HG03039 (cell line): ENCODE results near the gene FLRT1.

Experiments used
- ATAC-seq: cut with Tn5 transposase; IDR thresholded peaks from one replicate; pipeline ENCODE4 v1.9.1; 2021; ENCODE audit warnings: mild to moderate bottlenecking, moderate library complexity; ENCODE audit not compliant: unreplicated experiment

The FLRT1 gene

GRCh38 chr11:64005691-64006090, 30.0 kb upstream of the FLRT1 start:
- ATAC-seq, result no peak

GRCh38 chr11:64006398-64006797, 29.3 kb upstream of the FLRT1 start:
- no peak for ATAC-seq

DNA sequence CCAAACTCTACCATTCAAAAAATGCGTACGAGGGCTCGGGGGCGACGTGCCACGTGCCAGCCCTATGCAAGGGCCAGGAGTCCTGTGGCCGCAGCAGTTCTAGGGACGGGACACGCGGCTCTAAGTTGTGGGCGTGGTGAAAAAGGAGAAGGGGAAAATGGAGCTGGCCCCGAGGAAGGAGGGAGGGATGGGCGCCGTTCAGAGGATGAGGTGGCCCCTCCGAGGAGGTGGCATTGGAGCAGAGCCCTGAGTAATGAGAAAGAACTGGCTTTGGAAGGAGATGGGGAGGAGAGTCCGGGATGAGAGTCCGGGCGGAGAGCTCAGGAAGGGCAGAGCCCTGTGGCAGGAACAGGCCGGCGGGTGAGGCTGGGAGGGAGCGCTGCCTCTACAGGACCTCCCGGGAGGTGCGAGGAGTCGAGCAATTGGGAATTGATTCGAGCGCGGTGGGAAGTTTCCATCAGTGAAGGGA, 28.5 kb upstream of the FLRT1 start:
- ATAC-seq, result no peak

- no peak for ATAC-seq
These were observed 28.0 kb upstream of the FLRT1 start for GRCh38 chr11:64007629-64008282.

- ATAC-seq, result no peak
These were observed 27.3 kb upstream of the FLRT1 start for GRCh38 chr11:64008283-64008913.

GRCh38 chr11:64008914-64009633, 26.7 kb upstream of the FLRT1 start:
- ATAC-seq, result no peak

- no peak for ATAC-seq
These were observed 26.0 kb upstream of the FLRT1 start for GRCh38 chr11:64009710-64010109.

GRCh38 chr11:64010783-64011182, 24.9 kb upstream of the FLRT1 start:
- ATAC-seq, result no peak

DNA sequence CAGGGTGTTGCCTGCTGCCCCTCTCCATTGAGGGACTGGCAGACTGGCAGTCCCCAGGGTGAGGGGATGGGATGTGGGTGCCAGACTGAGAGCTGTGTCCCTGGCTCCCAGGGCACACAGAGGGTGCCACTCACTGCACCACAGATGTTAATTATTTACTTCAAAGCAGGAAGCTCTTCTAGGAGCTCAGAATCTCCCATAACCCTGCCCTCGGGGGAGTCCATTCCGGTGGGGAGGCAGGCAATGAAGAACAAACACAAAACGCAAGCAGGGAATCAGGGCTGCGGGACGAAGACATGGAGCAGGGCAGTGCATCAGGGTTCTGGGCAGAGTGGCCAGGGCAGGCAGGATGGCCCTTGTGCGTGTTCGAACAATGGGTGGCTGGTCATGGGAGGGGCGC, 24.4 kb upstream of the FLRT1 start:
- no peak for ATAC-seq

DNA sequence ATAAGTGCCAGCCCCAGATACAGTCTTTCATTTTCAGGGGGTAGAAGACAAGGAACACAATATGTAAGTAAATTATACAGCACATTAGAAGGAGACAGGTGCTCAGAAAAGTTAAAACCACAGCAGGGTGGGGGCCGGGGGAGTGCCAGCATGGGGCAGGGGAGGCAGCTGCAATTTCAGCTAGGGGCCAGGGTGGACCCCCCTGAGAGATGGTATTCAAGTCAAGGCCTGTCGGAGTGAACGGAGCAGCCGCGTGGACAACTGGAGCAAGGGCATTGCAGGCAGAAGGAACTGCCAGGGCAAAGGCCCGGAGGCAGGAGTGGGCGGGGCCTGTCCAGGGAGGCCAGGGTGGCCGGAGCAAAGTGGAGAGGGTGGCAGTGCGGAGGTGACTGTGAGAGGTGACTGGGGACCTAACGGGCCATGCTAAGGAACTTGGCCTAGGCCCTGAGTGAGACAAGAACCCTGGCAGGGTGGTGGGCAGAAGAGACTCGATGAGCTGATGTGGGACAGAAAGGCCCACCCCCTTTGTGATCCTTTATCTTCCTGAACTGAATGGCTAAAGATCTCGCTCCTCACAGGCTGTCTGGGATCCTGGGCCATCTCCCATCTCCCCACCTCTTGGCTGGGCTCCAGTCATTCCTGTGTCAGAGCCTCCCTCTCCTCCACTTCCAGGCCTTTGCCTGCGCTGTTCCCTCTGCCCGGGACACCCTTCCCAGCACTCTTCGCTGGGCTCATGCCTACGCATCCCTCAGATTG, 22.4 kb upstream of the FLRT1 start:
- ATAC-seq, result no peak

DNA sequence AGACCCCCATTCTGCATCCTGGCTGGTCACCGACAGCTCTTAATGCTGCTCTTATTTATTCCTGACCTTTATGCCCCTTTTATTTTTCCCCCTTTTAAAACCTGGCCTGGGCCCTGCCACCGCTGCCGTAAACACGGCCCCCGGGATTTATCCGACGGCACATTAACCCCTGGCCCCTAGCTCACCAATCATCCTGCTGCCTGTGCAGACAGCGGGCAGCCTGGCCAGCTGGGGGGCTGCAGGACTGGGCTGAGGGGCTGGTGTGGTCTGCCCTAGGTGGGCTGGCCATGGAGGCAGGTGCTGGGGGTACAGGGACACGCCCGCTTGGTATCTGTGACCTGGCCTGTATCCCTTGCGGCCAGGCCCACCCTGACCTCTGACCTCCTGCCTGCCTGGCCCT, 21.4 kb upstream of the FLRT1 start:
- no peak for ATAC-seq

DNA sequence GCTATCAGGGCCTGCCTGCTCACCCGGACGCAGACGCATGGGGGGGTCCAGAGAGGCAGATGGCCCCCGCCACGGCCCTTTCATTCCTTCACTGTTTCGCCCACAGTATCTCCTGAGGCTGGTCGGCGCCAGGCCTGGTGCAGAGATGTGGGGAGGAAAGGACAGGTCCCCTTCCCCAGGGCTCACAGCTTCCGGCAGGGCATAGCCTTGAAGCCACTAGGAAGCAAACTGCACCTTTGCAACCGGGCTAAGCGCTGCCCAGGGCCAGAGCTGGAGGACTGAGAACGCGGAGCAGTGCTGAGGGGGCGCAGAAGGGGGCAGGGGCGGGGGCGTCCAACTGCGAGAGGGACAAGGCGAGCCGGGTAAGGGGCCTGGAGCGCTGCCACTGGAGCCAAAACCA, 20.2 kb upstream of the FLRT1 start:
- ATAC-seq, result no peak

GRCh38 chr11:64015935-64016845, 19.5 kb upstream of the FLRT1 start:
- no peak for ATAC-seq

DNA sequence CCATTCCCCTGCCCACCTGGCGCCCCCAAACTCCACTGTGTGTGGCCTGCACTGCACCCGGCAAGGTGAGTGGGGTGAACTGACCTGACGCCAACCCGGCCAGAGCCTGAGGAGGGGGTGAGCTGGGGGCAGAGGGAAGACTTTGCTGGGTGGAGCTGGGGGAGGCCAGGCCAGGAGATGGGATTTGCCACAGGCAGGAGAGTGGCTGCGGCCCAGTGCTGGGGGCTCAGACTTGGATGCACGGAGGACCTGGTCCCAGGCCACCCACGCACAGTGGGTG, 17.8 kb upstream of the FLRT1 start:
- no peak for ATAC-seq

GRCh38 chr11:64018310-64018709, 17.4 kb upstream of the FLRT1 start:
- no peak for ATAC-seq

- ATAC-seq, result no peak
These were observed 16.4 kb upstream of the FLRT1 start for GRCh38 chr11:64019106-64020037.

GRCh38 chr11:64020976-64021756, 14.6 kb upstream of the FLRT1 start:
- ATAC-seq, result no peak

- no peak for ATAC-seq
These were observed 14.0 kb upstream of the FLRT1 start for GRCh38 chr11:64021757-64022093.
